ENCODE data around the gene CBX1. TPM values are rescaled to one million over a fixed set of nuclear protein-coding genes. Genes with fewer than 3 reads are reported as not detected.

CBX1 gene
- total RNA-seq, 6 donors from 2014 or later, result 12.6 to 38.8 (median 28.0) TPM

- 1 to 2% methylated on average over 17 to 23 of the region's 23 CpGs for WGBS, 2 donors
- ATAC-seq (ENCODE audit: low FRiP score in 2 of 2) (peak; percentile 41 to 52), DNase-seq (peak in 1 of 2 donors; percentile 67)
- no peaks in the 10 kb centered on the region for H3K36me3 ChIP-seq
- H3K27ac ChIP-seq, result peak overlapping the region; percentile 61 to 96 (median 81)
- H3K27me3 ChIP-seq, result no peaks in the 10 kb centered on the region
- TF ChIP-seq POLR2A (IDR thresholded peaks at IDR 0.05) (no peak), EP300 (IDR thresholded peaks at IDR 0.05) (no peak), CTCF (IDR thresholded peaks at IDR 0.05) (no peak), POLR2AphosphoS5 (IDR thresholded peaks at IDR 0.05) (no peak)
- no peaks in the 10 kb centered on the region for H3K9me3 ChIP-seq
- H3K4me1 ChIP-seq, result peaks cover 7 to 20% (median 10%) of the 10 kb centered on the region in 4 donors
- peak overlapping the region; percentile 67 to 84 (median 78) for H3K4me3 ChIP-seq
These were observed 677 bp downstream of the CBX1 start for GRCh38 chr17:48100591-48101011.

DNA sequence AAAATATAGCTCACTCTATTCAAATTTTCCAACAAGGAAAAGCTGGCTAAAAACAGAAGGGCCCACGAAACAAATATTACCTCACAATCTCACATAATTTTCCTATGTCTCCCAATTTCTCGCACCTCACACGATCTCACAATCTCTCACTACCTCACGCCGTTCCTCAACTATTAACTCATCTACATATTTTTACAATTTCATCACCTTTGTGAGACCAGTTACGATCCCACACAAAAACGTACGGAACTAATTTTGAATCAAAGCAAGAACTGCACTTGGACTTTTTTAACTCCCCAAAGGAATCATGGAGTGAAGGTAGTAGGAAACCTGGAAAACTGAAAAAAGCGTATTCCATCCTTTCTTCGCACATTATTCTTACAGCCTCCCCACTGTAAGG is 1.1 kb downstream of the CBX1 start:
- no peak for ATAC-seq (ENCODE audit: low FRiP score in 2 of 2)
- H3K27me3 ChIP-seq, result no peaks in the 10 kb centered on the region
- no peak for TF ChIP-seq CTCF (IDR thresholded peaks at IDR 0.05)
- no peak for TF ChIP-seq EP300 (IDR thresholded peaks at IDR 0.05)
- TF ChIP-seq POLR2A (IDR thresholded peaks at IDR 0.05), result no peak
- no peak for TF ChIP-seq POLR2AphosphoS5 (IDR thresholded peaks at IDR 0.05)
- WGBS, 2 donors, result 45 to 53% methylated on average over 10 of the region's 10 CpGs
- peak overlapping the region; percentile 61 to 96 (median 81) for H3K27ac ChIP-seq
- peaks cover 7 to 20% (median 10%) of the 10 kb centered on the region in 4 donors for H3K4me1 ChIP-seq
- H3K36me3 ChIP-seq, result no peaks in the 10 kb centered on the region
- no peak for DNase-seq
- H3K4me3 ChIP-seq, result peak overlapping the region; percentile 67 to 84 (median 78)
- no peaks in the 10 kb centered on the region for H3K9me3 ChIP-seq

DNA sequence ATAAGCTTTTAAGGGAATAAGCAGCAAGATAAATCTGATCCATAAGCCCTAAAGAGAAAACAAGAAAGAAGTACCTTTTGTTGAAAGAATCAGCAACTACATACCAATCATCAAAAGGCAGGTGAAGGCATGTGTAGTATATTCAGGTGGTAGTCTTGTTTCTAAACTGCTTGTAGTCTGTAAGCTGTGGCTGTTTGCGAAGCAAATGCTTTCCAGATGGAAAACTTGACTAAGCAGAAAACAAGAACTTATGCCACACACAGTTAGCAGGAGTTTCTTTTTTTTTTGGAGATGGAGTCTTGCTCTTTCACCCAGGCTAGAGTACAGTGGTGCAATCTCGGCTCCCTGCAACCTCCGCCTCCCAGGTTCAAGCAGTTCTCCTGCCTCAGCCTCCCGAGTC is 5.7 kb downstream of the CBX1 start:
- Histone ChIP-seq H3K4me3 (no peak overlapping the region), H3K4me1 (peaks cover 7 to 12% (median 9%) of the 10 kb centered on the region in 4 donors), H3K27me3 (no peaks in the 10 kb centered on the region), H3K36me3 (peaks cover 0 to 3% (median 0%) of the 10 kb centered on the region in 4 donors), H3K9me3 (no peaks in the 10 kb centered on the region), H3K27ac (no peak overlapping the region)
- WGBS, 2 donors, result 86 to 89% methylated on average over 4 of the region's 4 CpGs
- ATAC-seq (ENCODE audit: low FRiP score in 2 of 2) (no peak), DNase-seq (no peak)
- no peak for TF ChIP-seq POLR2A (IDR thresholded peaks at IDR 0.05)
- TF ChIP-seq EP300 (IDR thresholded peaks at IDR 0.05), result no peak
- no peak for TF ChIP-seq CTCF (IDR thresholded peaks at IDR 0.05)
- TF ChIP-seq POLR2AphosphoS5 (IDR thresholded peaks at IDR 0.05), result no peak

- no peak overlapping the region for H3K27ac ChIP-seq
- no peak overlapping the region for H3K4me3 ChIP-seq
- no peak for TF ChIP-seq CTCF (IDR thresholded peaks at IDR 0.05)
- TF ChIP-seq POLR2A (IDR thresholded peaks at IDR 0.05), result no peak
- TF ChIP-seq EP300 (IDR thresholded peaks at IDR 0.05), result no peak
- TF ChIP-seq POLR2AphosphoS5 (IDR thresholded peaks at IDR 0.05), result no peak
- peaks cover 0 to 3% (median 0%) of the 10 kb centered on the region in 4 donors for H3K36me3 ChIP-seq
- DNase-seq (no peak), ATAC-seq (ENCODE audit: low FRiP score in 2 of 2) (no peak)
- H3K4me1 ChIP-seq, result no peaks in the 10 kb centered on the region
- no peaks in the 10 kb centered on the region for H3K27me3 ChIP-seq
- WGBS, 2 donors, result 87 to 90% methylated on average over 11 of the region's 11 CpGs
- no peaks in the 10 kb centered on the region for H3K9me3 ChIP-seq
These were observed 7.8 kb downstream of the CBX1 start for GRCh38 chr17:48093341-48094045.

DNA sequence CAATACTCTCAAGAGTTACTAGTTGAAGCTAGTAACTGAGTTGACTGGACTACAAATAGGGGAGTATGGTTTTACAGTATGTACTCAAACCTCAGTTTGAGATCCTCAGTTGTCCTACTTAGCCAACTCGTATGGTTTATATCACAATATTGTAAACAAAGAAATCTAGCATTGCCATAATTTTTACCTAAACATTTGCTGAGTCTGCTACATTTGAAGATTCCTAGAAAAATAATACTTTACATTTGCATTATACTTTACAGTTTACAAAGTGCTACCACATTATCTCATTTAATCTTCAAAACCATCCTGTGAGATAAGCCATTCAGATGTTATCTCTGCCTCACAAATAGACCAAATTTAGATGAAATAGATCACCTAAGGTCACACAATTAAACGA is 16.3 kb downstream of the CBX1 start:
- WGBS, 2 donors, result 46 to 48% methylated on average over 2 of the region's 2 CpGs
- TF ChIP-seq POLR2AphosphoS5 (IDR thresholded peaks at IDR 0.05) (no peak), CTCF (IDR thresholded peaks at IDR 0.05) (no peak), EP300 (IDR thresholded peaks at IDR 0.05) (no peak), POLR2A (IDR thresholded peaks at IDR 0.05) (no peak)
- Histone ChIP-seq H3K36me3 (no peaks in the 10 kb centered on the region), H3K27ac (no peak overlapping the region), H3K4me3 (no peak overlapping the region), H3K9me3 (no peaks in the 10 kb centered on the region), H3K27me3 (no peaks in the 10 kb centered on the region), H3K4me1 (peaks cover 5 to 12% (median 12%) of the 10 kb centered on the region in 4 donors)
- no peak for DNase-seq
- ATAC-seq (ENCODE audit: low FRiP score in 2 of 2), result no peak

Measured in upper lobe of left lung (tissue), 6 donors.